ENCODE measurements around the gene NPC1. TPM values are rescaled to one million over a fixed set of nuclear protein-coding genes. Genes with fewer than 3 reads are reported as not detected.

Gene NPC1
- total RNA-seq, 2 donors from 2014 or later, result 43.6 to 44.9 TPM

- Mint-ChIP-seq H3K4me1 (no peaks in the 10 kb centered on the region), H3K36me3 (ENCODE audit: low read depth) (peaks cover 82% of the 10 kb centered on the region), H3K9me3 (no peaks in the 10 kb centered on the region), H3K27ac (no peak overlapping the region), H3K27me3 (ENCODE audit: insufficient read depth) (no peaks in the 10 kb centered on the region), H3K4me3 (no peak overlapping the region)
- 93 to 96% methylated on average over 4 to 6 of the region's 6 CpGs for WGBS, 2 experiments (ENCODE audit: insufficient coverage in 1 of 2, insufficient read length in 1 of 2)
- no peak overlapping the region for H3K9ac ChIP-seq (ENCODE audit: extremely low read depth, low read length, poor library complexity, severe bottlenecking)
- no peaks in the 10 kb centered on the region for H3K27me3 ChIP-seq (ENCODE audit: control insufficient read depth, insufficient read depth, low read length, poor library complexity, severe bottlenecking)
- DNase-seq, result no peak
- no peak overlapping the region for H3K27ac ChIP-seq (ENCODE audit: low read depth, low read length)
- H3K4me1 ChIP-seq (ENCODE audit: control insufficient read depth, insufficient read depth, low read length), result no peaks in the 10 kb centered on the region
- H3K36me3 ChIP-seq (ENCODE audit: control insufficient read depth, insufficient read depth, low read length), result peaks cover 94% of the 10 kb centered on the region
- H3K4me3 ChIP-seq (ENCODE audit: low read length), result no peak overlapping the region
- no peaks in the 10 kb centered on the region for H3K9me3 ChIP-seq (ENCODE audit: control insufficient read depth, low read length)
- TF ChIP-seq CTCF (conservative IDR thresholded peaks at IDR 0.05), result no peak
These were observed 47.4 kb downstream of the NPC1 start for GRCh38 chr18:23538870-23539269.

DNA sequence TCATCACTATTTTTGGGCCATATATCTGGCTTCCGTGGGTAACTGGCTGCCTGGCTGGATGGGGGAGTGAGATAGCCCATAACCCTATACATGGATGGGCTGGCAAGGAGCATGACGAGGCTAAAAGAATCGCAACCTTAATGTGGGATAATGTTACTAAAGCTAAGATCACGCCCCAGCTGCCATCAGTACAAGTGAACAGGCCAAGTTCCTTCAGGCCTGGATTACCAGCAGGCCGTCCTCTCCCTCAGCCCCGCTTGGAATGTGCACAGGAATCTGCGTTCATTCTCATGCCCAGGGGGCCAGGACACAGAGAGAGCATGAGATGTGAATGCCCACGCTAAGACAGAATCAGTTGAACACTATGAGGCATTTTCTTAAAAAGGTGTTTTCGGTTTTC, 48.3 kb downstream of the NPC1 start:
- Histone ChIP-seq H3K9ac (ENCODE audit: extremely low read depth, low read length, poor library complexity, severe bottlenecking) (no peak overlapping the region), H3K27ac (ENCODE audit: low read depth, low read length) (no peak overlapping the region), H3K9me3 (ENCODE audit: control insufficient read depth, low read length) (no peaks in the 10 kb centered on the region), H3K4me1 (ENCODE audit: control insufficient read depth, insufficient read depth, low read length) (no peaks in the 10 kb centered on the region), H3K27me3 (ENCODE audit: control insufficient read depth, insufficient read depth, low read length, poor library complexity, severe bottlenecking) (no peaks in the 10 kb centered on the region), H3K4me3 (ENCODE audit: low read length) (no peak overlapping the region), H3K36me3 (ENCODE audit: control insufficient read depth, insufficient read depth, low read length) (peaks cover 95% of the 10 kb centered on the region)
- Mint-ChIP-seq H3K4me1 (no peaks in the 10 kb centered on the region), H3K9me3 (no peaks in the 10 kb centered on the region), H3K27me3 (ENCODE audit: insufficient read depth) (no peaks in the 10 kb centered on the region), H3K36me3 (ENCODE audit: low read depth) (peaks cover 82% of the 10 kb centered on the region), H3K4me3 (no peak overlapping the region), H3K27ac (no peak overlapping the region)
- TF ChIP-seq CTCF (conservative IDR thresholded peaks at IDR 0.05), result no peak
- 92 to 93% methylated on average over 7 to 9 of the region's 9 CpGs for WGBS, 2 experiments (ENCODE audit: insufficient coverage in 1 of 2, insufficient read length in 1 of 2)
- DNase-seq, result no peak

GRCh38 chr18:23537274-23537673, 49.0 kb downstream of the NPC1 start:
- Mint-ChIP-seq H3K9me3 (no peaks in the 10 kb centered on the region), H3K27ac (peak overlapping the region; percentile 35), H3K36me3 (ENCODE audit: low read depth) (peaks cover 81% of the 10 kb centered on the region), H3K27me3 (ENCODE audit: insufficient read depth) (no peaks in the 10 kb centered on the region), H3K4me3 (no peak overlapping the region), H3K4me1 (no peaks in the 10 kb centered on the region)
- Histone ChIP-seq H3K27me3 (ENCODE audit: control insufficient read depth, insufficient read depth, low read length, poor library complexity, severe bottlenecking) (no peaks in the 10 kb centered on the region), H3K4me1 (ENCODE audit: control insufficient read depth, insufficient read depth, low read length) (no peaks in the 10 kb centered on the region), H3K9me3 (ENCODE audit: control insufficient read depth, low read length) (no peaks in the 10 kb centered on the region), H3K36me3 (ENCODE audit: control insufficient read depth, insufficient read depth, low read length) (peaks cover 94% of the 10 kb centered on the region), H3K27ac (ENCODE audit: low read depth, low read length) (no peak overlapping the region), H3K9ac (ENCODE audit: extremely low read depth, low read length, poor library complexity, severe bottlenecking) (no peak overlapping the region), H3K4me3 (ENCODE audit: low read length) (no peak overlapping the region)
- TF ChIP-seq CTCF (conservative IDR thresholded peaks at IDR 0.05), result no peak
- DNase-seq, result no peak
- WGBS, 2 experiments (ENCODE audit: insufficient coverage in 1 of 2, insufficient read length in 1 of 2), result 96 to 99% methylated on average over 6 to 7 of the region's 7 CpGs

All from endodermal cell (in vitro differentiated cells).